Activated T-helper 1 cell treated with Interleukin-2 at 50 U/mL for 16 hours (primary cell): ENCODE measurements around the gene GPC5.
"Not testable (repeated sequence)": the region's sequence is repeated elsewhere in the genome, so short reads cannot be mapped to it uniquely, and the experiment has no call there.

ENCODE experiments used
- DNase-seq: peaks from one replicate; pipeline ENCODE4 v3.0.0-alpha.2; 2020; ENCODE audit warnings: low read depth

Gene GPC5

DNA sequence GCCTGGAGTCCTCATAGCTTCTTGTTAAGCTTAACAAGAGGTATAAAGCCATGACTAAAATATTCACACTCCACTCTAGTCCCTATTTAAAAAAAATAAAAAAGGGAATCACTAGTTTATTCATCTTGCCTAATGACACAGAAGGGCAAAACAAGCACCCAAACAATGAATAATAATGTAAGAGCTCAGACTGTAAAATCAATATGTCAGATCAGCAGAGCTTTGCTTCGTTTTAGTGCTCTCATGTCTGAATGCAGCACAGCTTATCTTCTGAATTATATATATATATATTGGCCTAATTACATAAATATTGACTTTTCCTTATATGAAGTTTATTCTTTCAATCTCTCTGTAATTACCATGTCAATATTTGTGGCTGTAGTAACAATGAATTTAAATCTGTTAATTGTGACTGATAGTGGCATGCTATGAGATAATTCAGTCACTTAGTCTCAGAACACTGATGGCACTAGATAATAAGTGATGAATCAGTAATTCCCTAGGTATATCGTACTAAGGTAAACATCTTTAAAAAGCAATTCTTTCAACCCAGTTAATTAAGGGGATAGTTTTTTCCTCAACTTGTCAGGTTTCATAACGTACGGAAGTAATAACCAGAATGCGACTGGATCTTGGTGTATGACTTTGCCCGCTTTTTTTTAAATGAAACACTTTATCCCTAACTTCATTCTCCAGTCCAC is 1466.3 kb downstream of the GPC5 start:
- DNase-seq: no peak

DNA sequence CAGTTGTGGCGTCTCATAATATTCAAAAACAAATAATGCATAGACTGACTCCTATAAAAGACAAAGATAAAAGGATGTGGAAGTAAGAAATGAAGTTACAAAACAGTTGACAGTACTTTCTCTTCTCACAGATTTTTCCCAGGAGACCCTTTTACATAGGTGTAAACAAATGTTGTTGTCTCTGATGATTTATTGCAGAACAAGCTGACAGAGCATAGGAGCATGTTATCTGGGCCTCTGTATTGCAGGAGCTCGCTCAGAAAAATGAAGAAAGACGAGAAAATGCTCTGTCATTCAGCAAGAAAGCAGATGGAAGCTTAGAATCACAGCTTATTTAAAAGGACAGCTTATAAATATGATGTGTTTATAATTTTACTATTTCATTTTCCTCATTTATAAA is 1474.6 kb downstream of the GPC5 start:
- no peak for DNase-seq

DNA sequence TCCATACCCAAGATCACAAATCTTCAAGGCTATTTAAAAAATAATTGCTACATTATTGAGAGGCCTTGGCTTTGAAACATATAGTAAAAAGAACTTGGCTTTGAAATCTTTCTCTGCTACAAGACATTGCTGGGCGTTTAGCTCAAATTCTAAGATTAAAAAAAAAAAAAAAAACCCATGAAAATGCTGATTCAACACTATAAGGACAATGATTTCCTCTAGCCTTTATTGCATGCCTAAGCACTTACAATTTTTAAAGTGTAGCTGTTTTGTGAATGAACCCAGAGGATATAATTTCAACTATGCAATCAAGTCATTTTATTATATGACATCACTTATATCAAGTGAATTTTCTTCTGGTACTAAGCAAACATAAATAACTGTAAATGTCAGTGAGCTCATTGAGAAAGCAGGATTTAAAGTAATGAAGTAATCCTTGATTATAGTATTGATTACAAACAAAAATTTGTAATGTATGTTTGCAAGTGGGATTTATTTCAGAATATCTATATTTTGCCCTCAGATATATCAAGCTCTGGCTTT is 1488.2 kb downstream of the GPC5 start:
- DNase-seq: no peak

DNA sequence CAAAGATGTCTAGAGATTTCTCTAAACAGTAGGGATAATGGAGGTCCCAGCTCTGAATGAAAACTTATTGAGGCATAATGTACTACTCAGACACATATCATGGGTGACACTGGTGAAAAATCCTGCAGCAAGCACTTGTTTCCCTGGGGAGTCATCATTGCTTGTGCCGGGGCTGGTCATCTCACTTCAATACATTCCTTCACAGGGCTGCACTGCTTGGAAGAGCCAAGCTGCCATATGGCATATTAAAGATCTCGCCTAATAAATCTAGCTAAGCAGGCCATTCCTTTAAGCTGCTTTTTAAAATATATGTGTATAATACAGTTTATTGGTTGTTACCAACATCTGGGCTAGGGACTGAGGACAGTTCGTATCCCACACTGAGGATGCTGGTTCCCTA is 1496.0 kb downstream of the GPC5 start:
- DNase-seq: no peak

DNA sequence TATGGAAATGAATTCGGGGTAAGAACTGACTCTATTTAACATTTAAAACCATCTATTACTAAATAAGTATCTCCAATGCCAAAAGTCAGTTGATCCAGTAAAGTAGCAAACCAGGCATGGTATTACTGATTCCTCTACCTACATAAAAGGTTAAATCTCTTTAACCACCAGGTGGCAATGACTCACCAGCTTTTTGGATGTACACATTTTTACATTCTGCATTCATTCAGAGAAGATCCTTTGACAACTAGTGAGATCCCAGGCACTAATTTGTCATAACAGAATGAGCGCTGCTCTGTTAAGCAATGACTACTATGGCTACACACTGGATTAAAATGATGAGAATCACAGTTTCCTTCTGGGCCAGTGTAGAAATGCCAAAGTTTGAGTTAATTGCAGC is 1498.4 kb downstream of the GPC5 start:
- DNase-seq: no peak

DNA sequence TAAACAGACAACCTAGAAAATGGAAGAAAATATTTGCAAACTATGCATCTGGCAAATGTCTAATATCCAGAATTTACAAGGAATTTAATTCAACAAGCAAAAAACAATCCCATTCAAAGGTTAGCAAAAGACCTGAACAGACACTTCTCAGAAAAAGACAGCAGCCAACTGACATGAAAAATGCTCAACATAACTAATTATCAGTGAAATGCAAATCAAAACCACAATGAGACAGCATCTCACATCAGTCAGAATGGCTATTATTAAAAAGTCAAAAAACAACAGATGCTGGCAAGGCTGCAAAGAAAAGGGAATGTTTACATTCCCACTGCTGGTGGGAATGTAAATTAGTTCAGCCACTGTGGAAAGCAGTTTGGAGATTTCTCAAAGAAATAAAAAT is 1500.5 kb downstream of the GPC5 start:
- not testable (repeated sequence) for DNase-seq

DNA sequence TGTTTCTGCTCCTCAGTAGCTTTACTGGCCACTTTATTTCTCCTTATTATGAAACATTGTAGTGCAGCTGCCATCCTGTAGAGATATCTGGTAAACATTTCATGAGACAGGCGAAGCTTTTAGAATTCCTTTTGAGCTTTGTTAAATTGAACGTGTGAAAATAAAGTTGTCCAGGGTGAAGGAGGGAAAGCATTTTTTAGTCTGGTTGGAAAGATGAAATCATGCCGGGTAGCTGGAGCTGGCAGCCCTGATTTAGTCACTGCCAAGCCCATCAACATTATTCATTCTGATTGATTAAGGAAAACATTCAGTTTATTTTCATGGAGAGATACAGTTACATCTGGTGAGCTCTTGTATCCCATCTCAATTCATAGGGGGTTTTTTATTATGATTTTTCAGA is 1502.0 kb downstream of the GPC5 start:
- no peak for DNase-seq

DNA sequence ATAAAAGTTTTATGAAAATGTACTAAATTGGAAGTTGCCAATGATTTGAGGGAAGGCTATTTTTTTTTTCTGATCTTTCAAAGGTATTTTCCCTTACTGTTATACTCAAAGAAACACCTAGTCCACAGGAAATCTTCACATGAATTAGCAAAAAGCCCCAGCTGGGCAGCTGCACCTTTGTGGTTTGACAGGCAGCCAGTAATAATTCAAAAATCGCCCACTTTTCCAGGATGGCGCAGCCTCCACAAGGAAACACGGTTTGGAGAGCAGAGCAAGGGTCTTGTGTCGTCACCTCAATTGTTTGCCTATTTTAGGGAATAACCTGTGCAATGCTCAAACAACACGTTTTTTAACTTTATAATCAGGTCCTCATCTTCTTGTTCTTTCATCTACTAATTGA is 1503.3 kb downstream of the GPC5 start:
- DNase-seq: no peak

DNA sequence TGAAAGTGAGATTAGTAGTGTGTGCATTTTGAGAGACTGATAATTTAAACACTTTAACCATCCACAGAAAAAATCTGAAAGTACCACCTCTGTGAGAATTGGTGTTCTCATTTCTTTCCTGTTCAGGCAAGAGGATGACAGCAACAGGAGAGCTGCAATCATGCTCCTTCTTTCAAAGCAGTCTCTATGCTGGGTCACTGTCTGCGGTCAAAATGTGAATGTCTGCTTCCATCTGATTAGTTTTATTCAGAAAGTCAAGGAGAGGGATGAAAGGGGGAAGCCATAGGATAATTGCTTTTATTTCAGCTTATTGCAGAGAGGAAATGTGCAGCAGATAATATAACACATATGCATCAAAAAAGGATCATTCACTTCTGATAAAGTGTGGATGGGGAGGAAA is 1514.2 kb downstream of the GPC5 start:
- no peak for DNase-seq

DNA sequence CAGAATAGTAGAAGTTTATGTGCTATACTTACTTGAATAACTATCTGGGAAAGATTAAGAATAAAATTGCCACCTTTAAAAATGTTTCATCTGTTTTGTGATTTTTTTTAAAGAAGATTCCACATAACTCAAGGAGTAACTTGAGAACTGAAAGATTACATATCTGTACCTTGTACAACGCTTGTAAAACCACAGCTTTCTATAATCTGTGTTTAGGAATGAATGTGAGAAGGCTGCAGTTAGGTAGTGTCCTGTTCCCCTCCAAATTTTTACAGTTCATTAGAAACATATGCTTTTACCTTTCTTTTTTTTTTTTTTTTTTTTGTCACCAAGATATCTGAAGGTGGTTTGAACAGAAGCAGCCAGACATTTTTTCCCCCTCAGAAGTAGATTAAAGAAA is 1515.4 kb downstream of the GPC5 start:
- no peak for DNase-seq
